NCI-H2171 treated with DMSO at 0.1 percent for 48 hours (cell line): ENCODE results near the gene CYB5D1.
A peak's percentile ranks its signal among the peaks of the same experiment; 100 is the strongest.

Experiments
- DNase-seq: peaks from one replicate; lab custom pipeline; 2025; lab: John Stamatoyannopoulos, UW

Gene CYB5D1

GRCh38 chr17:7844292-7845154 lies 13.3 kb upstream of the CYB5D1 start:
- DNase-seq = peak; percentile 86

GRCh38 chr17:7845359-7846062 lies 12.3 kb upstream of the CYB5D1 start:
- DNase-seq = no peak

- no peak for DNase-seq
These were observed 11.6 kb upstream of the CYB5D1 start for GRCh38 chr17:7846063-7846735.

- no peak for DNase-seq
These were observed 10.8 kb upstream of the CYB5D1 start for GRCh38 chr17:7846765-7847661.

- DNase-seq = no peak
These were observed 9.6 kb upstream of the CYB5D1 start for GRCh38 chr17:7848131-7848579.

- DNase-seq = no peak
These were observed 9.1 kb upstream of the CYB5D1 start for GRCh38 chr17:7848739-7849129.

GRCh38 chr17:7849130-7849750 lies 8.6 kb upstream of the CYB5D1 start:
- DNase-seq = no peak

GRCh38 chr17:7849751-7850504 lies 7.9 kb upstream of the CYB5D1 start:
- no peak for DNase-seq

- no peak for DNase-seq
These were observed 6.9 kb upstream of the CYB5D1 start for GRCh38 chr17:7850701-7851437.

GRCh38 chr17:7851438-7852261 lies 6.2 kb upstream of the CYB5D1 start:
- DNase-seq = peak; percentile 92

- DNase-seq = no peak
These were observed 5.5 kb upstream of the CYB5D1 start for GRCh38 chr17:7852262-7852670.

GRCh38 chr17:7852919-7853690 lies 4.7 kb upstream of the CYB5D1 start:
- DNase-seq = no peak

- DNase-seq = no peak
These were observed 4.1 kb upstream of the CYB5D1 start for GRCh38 chr17:7853691-7854038.

- no peak for DNase-seq
These were observed 3.6 kb upstream of the CYB5D1 start for GRCh38 chr17:7854078-7854777.

- no peak for DNase-seq
These were observed 2.7 kb upstream of the CYB5D1 start, which contains the start of gene TMEM88 for GRCh38 chr17:7854851-7855659. Gene TMEM88, plus strand, starts transcription at chr17:7855066. Its CDS starts 9 bp downstream, at chr17:7855075.

GRCh38 chr17:7855660-7856010 lies 2.2 kb upstream of the CYB5D1 start:
- DNase-seq = no peak
